ENCODE results near the gene NAALADL2. TPM values are rescaled to one million over a fixed set of nuclear protein-coding genes. Genes with fewer than 3 reads are reported as not detected.

NAALADL2 gene
- total RNA-seq, 1 donor from 2014 or later = 11.5 TPM

DNA sequence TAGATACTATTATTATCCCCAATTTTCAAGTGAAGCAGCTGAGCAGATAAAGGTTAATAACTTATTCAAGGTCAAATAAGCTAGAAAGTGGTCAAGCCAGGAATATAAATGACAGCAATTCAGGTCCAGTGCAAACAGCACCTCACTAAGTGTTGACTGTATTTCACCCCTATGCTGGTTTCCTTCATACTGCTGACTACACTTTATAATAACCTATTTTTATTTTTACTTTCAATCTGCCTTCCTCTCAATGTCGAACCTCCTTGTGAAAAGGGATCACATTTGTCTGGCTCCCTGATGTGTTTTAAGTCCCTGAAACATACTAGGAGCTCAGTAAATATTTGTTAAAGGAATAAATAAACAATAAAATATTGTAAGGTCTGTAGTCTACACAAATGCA, 146.1 kb downstream of the NAALADL2 start:
- Mint-ChIP-seq H3K27ac (no peak overlapping the region), H3K36me3 (no peaks in the 10 kb centered on the region), H3K4me3 (no peak overlapping the region), H3K27me3 (ENCODE audit: insufficient read depth, low read depth) (no peaks in the 10 kb centered on the region), H3K9me3 (no peaks in the 10 kb centered on the region), H3K4me1 (no peaks in the 10 kb centered on the region)
- H3F3A ChIP-seq (ENCODE audit: low read depth) = no peaks in the 10 kb centered on the region
- no peaks in the 10 kb centered on the region for H4K20me1 ChIP-seq (ENCODE audit: low read depth)
- no peak for TF ChIP-seq CTCF (IDR thresholded peaks at IDR 0.05)
- no peak for TF ChIP-seq EZH2 (IDR thresholded peaks at IDR 0.05)
- no peak for TF ChIP-seq EZH2phosphoT487 (IDR thresholded peaks at IDR 0.05)
- no peak overlapping the region for H3K27ac ChIP-seq
- no peak overlapping the region for H2AFZ ChIP-seq (replicated peaks)
- H3K4me3 ChIP-seq = no peak overlapping the region
- H3K36me3 ChIP-seq = no peaks in the 10 kb centered on the region
- H3K4me1 ChIP-seq = no peaks in the 10 kb centered on the region
- H3K79me2 ChIP-seq (ENCODE audit: low read depth) = no peaks in the 10 kb centered on the region
- H3K9me3 ChIP-seq (ENCODE audit: low read depth) = no peaks in the 10 kb centered on the region
- H3K4me2 ChIP-seq = no peak overlapping the region
- H3K27me3 ChIP-seq = no peaks in the 10 kb centered on the region
- DNase-seq (ENCODE audit: low spot score) = no peak
- H3K9ac ChIP-seq = no peak overlapping the region

- Mint-ChIP-seq H3K9me3 (no peaks in the 10 kb centered on the region), H3K4me1 (no peaks in the 10 kb centered on the region), H3K4me3 (no peak overlapping the region), H3K27me3 (ENCODE audit: insufficient read depth, low read depth) (no peaks in the 10 kb centered on the region), H3K27ac (no peak overlapping the region), H3K36me3 (no peaks in the 10 kb centered on the region)
- Histone ChIP-seq H3K4me2 (no peak overlapping the region), H3K79me2 (ENCODE audit: low read depth) (no peaks in the 10 kb centered on the region), H4K20me1 (ENCODE audit: low read depth) (no peaks in the 10 kb centered on the region), H2AFZ (replicated peaks) (no peak overlapping the region), H3K27me3 (no peaks in the 10 kb centered on the region), H3K27ac (no peak overlapping the region), H3K4me1 (no peaks in the 10 kb centered on the region), H3K4me3 (no peak overlapping the region), H3F3A (ENCODE audit: low read depth) (no peaks in the 10 kb centered on the region), H3K36me3 (no peaks in the 10 kb centered on the region), H3K9me3 (ENCODE audit: low read depth) (no peaks in the 10 kb centered on the region), H3K9ac (no peak overlapping the region)
- TF ChIP-seq CTCF (IDR thresholded peaks at IDR 0.05) = no peak
- no peak for TF ChIP-seq EZH2phosphoT487 (IDR thresholded peaks at IDR 0.05)
- TF ChIP-seq EZH2 (IDR thresholded peaks at IDR 0.05) = no peak
- DNase-seq (ENCODE audit: low spot score) = no peak
Measured at GRCh38 chr3:175005881-175006280, 146.7 kb downstream of the NAALADL2 start.

- TF ChIP-seq EZH2 (IDR thresholded peaks at IDR 0.05) = no peak
- TF ChIP-seq CTCF (IDR thresholded peaks at IDR 0.05) = no peak
- TF ChIP-seq EZH2phosphoT487 (IDR thresholded peaks at IDR 0.05) = no peak
- H3K4me1 ChIP-seq = no peaks in the 10 kb centered on the region
- H3K4me3 ChIP-seq = no peak overlapping the region
- Mint-ChIP-seq H3K4me1 (no peaks in the 10 kb centered on the region), H3K27ac (no peak overlapping the region), H3K27me3 (ENCODE audit: insufficient read depth, low read depth) (no peaks in the 10 kb centered on the region), H3K9me3 (no peaks in the 10 kb centered on the region), H3K36me3 (no peaks in the 10 kb centered on the region), H3K4me3 (no peak overlapping the region)
- no peak for DNase-seq (ENCODE audit: low spot score)
- no peaks in the 10 kb centered on the region for H4K20me1 ChIP-seq (ENCODE audit: low read depth)
- H3K9me3 ChIP-seq (ENCODE audit: low read depth) = no peaks in the 10 kb centered on the region
- H3K79me2 ChIP-seq (ENCODE audit: low read depth) = no peaks in the 10 kb centered on the region
- no peak overlapping the region for H2AFZ ChIP-seq (replicated peaks)
- H3K9ac ChIP-seq = no peak overlapping the region
- H3K27me3 ChIP-seq = no peaks in the 10 kb centered on the region
- H3F3A ChIP-seq (ENCODE audit: low read depth) = no peaks in the 10 kb centered on the region
- H3K27ac ChIP-seq = no peak overlapping the region
- no peaks in the 10 kb centered on the region for H3K36me3 ChIP-seq
- H3K4me2 ChIP-seq = no peak overlapping the region
Measured at GRCh38 chr3:175007306-175007705, 148.2 kb downstream of the NAALADL2 start.

Measured in neural progenitor cell (in vitro differentiated cells).